HepG2 (cell line): Measurements from ENCODE around the gene ZFP64. TPM values are rescaled to one million over a fixed set of nuclear protein-coding genes. Genes with fewer than 3 reads are reported as not detected.

Source experiments
- HNF4G ChIP-seq, 2 experiments: sonication (generic) in 1 of 2; formaldehyde crosslinking in 1 of 2; IDR thresholded peaks; 2 replicates each; pipeline versions ENCODE4 v1.4.0 to v1.6.1; 2011 to 2020; ENCODE audit warnings: borderline replicate concordance in 2 of 2, low read depth in 2 of 2, mild to moderate bottlenecking in 2 of 2, low read length in 1 of 2, missing genetic modification reagents in 1 of 2, moderate library complexity in 1 of 2
- MATR3 ChIP-seq: sonication (generic); formaldehyde crosslinking; IDR thresholded peaks from 2 replicates; pipeline ENCODE4 v1.4.0; 2020; ENCODE audit warnings: missing genetic modification reagents
- PRPF4 ChIP-seq: fragments of 200-400 bp; formaldehyde crosslinking; IDR thresholded peaks from 2 replicates; pipeline ENCODE4 v1.6.1; 2016; ENCODE audit warnings: low read length, low read depth; ENCODE audit not compliant: poor library complexity, severe bottlenecking
- STAG1 ChIP-seq: sonication (generic); formaldehyde crosslinking; IDR thresholded peaks from 2 replicates; pipeline ENCODE4 v1.4.0; 2020; ENCODE audit warnings: missing genetic modification reagents
- U2AF1 ChIP-seq: fragments of 200-400 bp; formaldehyde crosslinking; optimal IDR thresholded peaks from 2 replicates; pipeline ENCODE3; 2017; ENCODE audit warnings: mild to moderate bottlenecking, low read depth, low read length
- ZFP36 ChIP-seq: fragments of 150-350 bp; IDR thresholded peaks from 2 replicates; pipeline ENCODE4 v1.6.1; 2018; ENCODE audit warnings: borderline replicate concordance, low read length, low read depth; ENCODE audit not compliant: partially characterized antibody
- ZFY ChIP-seq: sonication (generic); formaldehyde crosslinking; IDR thresholded peaks from 2 replicates; pipeline ENCODE4 v1.4.0; 2020; ENCODE audit warnings: missing genetic modification reagents
- ZNF563 ChIP-seq: sonication (generic); formaldehyde crosslinking; IDR thresholded peaks from 2 replicates; pipeline ENCODE4 v1.8.0; 2022; ENCODE audit warnings: mild to moderate bottlenecking, moderate library complexity, missing genetic modification reagents
- ZNF7 ChIP-seq: IDR thresholded peaks from 2 replicates; pipeline ENCODE4 v1.6.1; 2016; ENCODE audit warnings: missing biosample characterization, missing genetic modification reagents
- ZNF747 ChIP-seq: sonication (generic); formaldehyde crosslinking; IDR thresholded peaks from 2 replicates; pipeline ENCODE4 v1.8.1; 2023; ENCODE audit warnings: missing genetic modification reagents, mild to moderate bottlenecking, borderline replicate concordance
- ZNF782 ChIP-seq: sonication (generic); formaldehyde crosslinking; IDR thresholded peaks from 2 replicates; pipeline ENCODE4 v1.4.0; 2020; ENCODE audit warnings: missing genetic modification reagents, mild to moderate bottlenecking, borderline replicate concordance
- polyA plus RNA-seq, 8 experiments: library from polyadenylated mRNA; depleted of rRNA in 3 of 8; stranded (reverse) in 7 of 8; unstranded in 1 of 8; fragments of >200 nt; fragmentation: Illumina TruSeq in 4 of 8; extraction: Trizol in 4 of 8; gene quantifications; 2 replicates each; pipeline versions ENCODE4 v1.2.1 to v1.2.3, GENCODE V29; 2011 to 2016; ENCODE audit warnings: low read depth in 4 of 8, missing spikeins in 1 of 8, mixed read lengths in 1 of 8; ENCODE audit not compliant: insufficient read depth in 1 of 8
- total RNA-seq, 5 experiments: library from RNA; depleted of rRNA; stranded (reverse); fragments of >200 nt; fragmentation: Illumina TruSeq; extraction: Trizol; gene quantifications; 2 replicates each; pipeline ENCODE4 v1.2.3, GENCODE V29; 2016; ENCODE audit warnings: low read depth in 1 of 5
- TF ChIP-seq, protein P1 (sequence below): sonication (generic); formaldehyde crosslinking; IDR thresholded peaks from 2 replicates; pipeline ENCODE4 v1.4.0; 2020; ENCODE audit warnings: low read depth, mild to moderate bottlenecking, missing genetic modification reagents
- TF ChIP-seq, protein P2 (sequence below): sonication (generic); formaldehyde crosslinking; IDR thresholded peaks from 2 replicates; pipeline ENCODE4 v1.5.0; 2020; ENCODE audit warnings: mild to moderate bottlenecking, missing genetic modification reagents, moderate library complexity

The ZFP64 gene
- total and polyA plus RNA-seq, 2 of the 13 experiments (the other 11 are each of a cell fraction or from before 2014, with no cell fraction given), result 12.0 to 24.3 TPM

- TF ChIP-seq ZFP36 (peak; percentile 36), ZNF563 (CRISPR knock-in tag) (no peak), ZNF782 (CRISPR knock-in tag) (no peak), STAG1 (CRISPR knock-in tag) (peak; percentile 43), PRPF4 (no peak), ZFY (no peak), U2AF1 (no peak), MATR3 (CRISPR knock-in tag) (no peak), ZNF7 (peak; percentile 99), ZNF747 (CRISPR knock-in tag) (no peak), HNF4G (IDR thresholded peaks at IDR 0.05; ENCODE audit: borderline replicate concordance, low read depth, low read length) (no peak), HNF4G (CRISPR knock-in tag; IDR thresholded peaks at IDR 0.05; ENCODE audit: borderline replicate concordance, low read depth) (no peak)
- TF ChIP-seq, protein P1, sequence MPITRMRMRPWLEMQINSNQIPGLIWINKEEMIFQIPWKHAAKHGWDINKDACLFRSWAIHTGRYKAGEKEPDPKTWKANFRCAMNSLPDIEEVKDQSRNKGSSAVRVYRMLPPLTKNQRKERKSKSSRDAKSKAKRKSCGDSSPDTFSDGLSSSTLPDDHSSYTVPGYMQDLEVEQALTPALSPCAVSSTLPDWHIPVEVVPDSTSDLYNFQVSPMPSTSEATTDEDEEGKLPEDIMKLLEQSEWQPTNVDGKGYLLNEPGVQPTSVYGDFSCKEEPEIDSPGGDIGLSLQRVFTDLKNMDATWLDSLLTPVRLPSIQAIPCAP (CRISPR knock-in tag), result no peak
- TF ChIP-seq, protein P2, sequence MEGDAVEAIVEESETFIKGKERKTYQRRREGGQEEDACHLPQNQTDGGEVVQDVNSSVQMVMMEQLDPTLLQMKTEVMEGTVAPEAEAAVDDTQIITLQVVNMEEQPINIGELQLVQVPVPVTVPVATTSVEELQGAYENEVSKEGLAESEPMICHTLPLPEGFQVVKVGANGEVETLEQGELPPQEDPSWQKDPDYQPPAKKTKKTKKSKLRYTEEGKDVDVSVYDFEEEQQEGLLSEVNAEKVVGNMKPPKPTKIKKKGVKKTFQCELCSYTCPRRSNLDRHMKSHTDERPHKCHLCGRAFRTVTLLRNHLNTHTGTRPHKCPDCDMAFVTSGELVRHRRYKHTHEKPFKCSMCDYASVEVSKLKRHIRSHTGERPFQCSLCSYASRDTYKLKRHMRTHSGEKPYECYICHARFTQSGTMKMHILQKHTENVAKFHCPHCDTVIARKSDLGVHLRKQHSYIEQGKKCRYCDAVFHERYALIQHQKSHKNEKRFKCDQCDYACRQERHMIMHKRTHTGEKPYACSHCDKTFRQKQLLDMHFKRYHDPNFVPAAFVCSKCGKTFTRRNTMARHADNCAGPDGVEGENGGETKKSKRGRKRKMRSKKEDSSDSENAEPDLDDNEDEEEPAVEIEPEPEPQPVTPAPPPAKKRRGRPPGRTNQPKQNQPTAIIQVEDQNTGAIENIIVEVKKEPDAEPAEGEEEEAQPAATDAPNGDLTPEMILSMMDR (CRISPR knock-in tag), result peak; percentile 54
- TF ChIP-seq, all 625 proteins: peak for 6
These were observed 27.9 kb upstream of the ZFP64 start (continued) for GRCh38 chr20:52219441-52219840.
